Activated CD8-positive, alpha-beta memory T cell treated with anti-CD3 and anti-CD28 coated beads, Interleukin-2, amount 50 U/mL, for 1 hour (primary cell): Measurements from ENCODE around the gene C19orf44.
A peak's percentile ranks its signal among the peaks of the same experiment; 100 is the strongest.
"Not testable (repeated sequence)": the region's sequence is repeated elsewhere in the genome, so short reads cannot be mapped to it uniquely, and the experiment has no call there.

Source experiments
- DNase-seq: peaks from one replicate; pipeline ENCODE4 v3.0.0-alpha.2; 2020; ENCODE audit errors: extremely low read depth

The C19orf44 gene

GRCh38 chr19:16537111-16537510 lies 40.9 kb downstream of the C19orf44 start:
- no peak for DNase-seq

DNA sequence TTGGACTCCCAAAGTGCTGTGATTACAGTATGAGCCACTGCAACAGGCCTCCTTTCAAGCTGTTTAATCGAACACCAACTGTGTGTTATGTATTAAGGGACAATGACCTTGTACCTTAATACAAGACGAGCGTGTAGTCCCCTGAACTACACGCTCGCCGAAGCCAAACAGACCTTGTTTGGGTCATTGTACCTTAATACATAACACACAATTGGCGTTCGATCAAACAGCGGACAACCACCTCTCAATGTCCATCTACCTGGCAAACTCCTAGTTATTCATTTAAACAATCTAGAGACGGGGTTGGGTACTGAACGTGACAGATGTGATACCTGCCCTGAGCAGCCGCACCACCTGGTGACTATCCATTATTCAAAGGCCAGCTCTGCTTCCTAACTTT lies 44.8 kb downstream of the C19orf44 start:
- no peak for DNase-seq

- no peak for DNase-seq
Measured at GRCh38 chr19:16541526-16542044, 45.4 kb downstream of the C19orf44 start.

DNA sequence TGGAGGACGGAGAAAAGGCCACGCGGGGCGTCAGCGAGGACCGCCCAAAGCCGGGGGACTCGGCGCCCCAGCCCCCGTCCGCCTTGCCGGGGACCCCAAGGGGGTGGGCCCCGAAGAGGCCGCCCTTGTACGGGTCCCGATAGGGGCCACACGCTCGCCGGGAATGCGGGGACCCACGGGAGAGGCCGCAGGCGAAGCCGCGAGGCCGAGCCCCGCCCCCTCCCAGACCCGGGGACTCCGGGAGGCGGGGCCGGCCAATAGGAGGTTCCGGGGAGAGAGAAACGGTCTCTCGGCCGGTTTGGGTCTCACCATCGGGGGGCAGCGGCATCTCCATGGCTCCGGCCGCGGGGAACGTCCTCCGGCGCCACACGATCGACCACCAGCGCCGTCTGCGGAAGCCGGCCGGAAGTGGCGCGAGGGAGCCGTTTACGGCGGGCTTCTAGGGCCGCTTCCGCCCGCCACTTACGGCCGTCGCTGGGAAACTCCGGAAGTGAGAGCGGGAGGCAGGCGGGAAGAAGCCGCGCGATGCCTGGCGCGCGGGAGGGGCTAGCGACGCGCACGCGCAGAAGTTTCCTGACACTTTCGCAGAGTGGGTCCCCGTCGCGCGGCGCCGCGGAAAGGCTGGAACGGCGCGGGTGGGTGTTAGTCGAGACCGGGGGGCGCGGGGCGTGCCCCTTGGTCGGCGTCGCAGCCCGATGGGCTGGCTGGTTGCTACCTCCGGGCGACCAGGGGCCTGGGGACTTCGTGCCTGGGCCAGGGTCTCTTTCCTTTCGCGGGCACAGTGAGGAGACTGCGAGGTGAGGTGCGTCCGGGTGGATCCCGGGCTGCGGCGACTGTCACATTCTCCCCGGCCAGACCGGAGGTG lies 46.1 kb downstream of the C19orf44 start, which contains the start of gene CHERP:
TSS of gene CHERP (minus strand) at position 393 of the 865 bp plus-strand sequence. CDS start at position 334, 59 bp downstream.
- peak; percentile 81 for DNase-seq

- no peak for DNase-seq
Measured at GRCh38 chr19:16542910-16543472, 46.8 kb downstream of the C19orf44 start.

GRCh38 chr19:16543734-16544133 lies 47.5 kb downstream of the C19orf44 start:
- not testable (repeated sequence) for DNase-seq

DNA sequence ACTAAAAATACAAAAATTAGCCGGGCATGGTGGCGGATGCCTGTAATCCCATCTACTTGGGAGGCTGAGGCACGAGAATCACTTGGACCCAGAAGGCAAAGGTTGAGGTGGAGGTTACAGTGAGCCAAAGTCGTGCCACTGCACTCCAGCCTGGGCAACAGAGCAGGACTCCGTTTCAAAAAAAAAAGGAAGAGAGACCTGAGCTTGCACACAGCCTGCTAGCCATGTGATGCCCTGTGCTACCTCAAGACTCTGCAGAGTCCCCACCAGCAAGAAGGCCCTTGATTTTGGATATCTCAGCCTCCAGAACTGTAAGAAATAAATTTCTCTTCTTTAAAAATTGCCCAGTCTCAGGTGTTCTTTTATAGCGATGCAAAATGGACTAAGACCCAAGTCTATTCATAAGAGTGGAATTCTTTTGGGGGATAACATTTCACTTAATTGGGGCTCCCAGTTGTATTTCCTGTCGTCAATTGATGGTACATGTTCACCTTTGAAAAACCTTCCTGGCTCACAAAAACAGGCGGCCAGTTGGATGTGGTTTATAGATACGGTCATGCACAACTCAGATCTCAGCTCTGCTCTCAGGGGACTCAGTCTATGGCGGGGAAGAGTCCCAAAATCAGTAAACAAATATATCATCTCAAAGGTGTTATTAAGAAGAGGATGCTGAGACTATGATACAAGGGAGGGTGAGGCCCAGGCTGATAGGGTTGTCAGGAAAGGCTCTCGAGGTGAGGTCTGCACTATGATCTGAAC lies 48.5 kb downstream of the C19orf44 start:
- no peak for DNase-seq

DNA sequence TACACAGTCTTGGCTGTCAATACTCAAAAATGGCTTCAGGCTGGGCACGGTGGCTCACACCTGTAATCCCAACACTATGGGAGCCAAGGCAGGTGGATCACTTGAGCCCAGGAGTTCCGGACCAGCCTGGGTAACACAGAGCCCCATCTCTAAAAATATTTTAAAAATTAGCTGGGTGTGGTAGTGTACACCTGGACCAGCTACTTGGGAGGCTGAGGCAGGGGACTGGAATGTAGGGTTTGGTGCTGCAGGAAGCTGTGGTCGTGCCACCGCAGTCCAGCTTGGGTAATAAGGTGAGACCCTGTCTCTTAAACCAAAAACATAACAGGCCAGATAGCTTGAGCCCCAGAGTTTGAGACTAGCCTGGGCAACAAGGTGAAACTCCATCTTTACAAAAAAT lies 52.8 kb downstream of the C19orf44 start:
- DNase-seq: no peak

DNA sequence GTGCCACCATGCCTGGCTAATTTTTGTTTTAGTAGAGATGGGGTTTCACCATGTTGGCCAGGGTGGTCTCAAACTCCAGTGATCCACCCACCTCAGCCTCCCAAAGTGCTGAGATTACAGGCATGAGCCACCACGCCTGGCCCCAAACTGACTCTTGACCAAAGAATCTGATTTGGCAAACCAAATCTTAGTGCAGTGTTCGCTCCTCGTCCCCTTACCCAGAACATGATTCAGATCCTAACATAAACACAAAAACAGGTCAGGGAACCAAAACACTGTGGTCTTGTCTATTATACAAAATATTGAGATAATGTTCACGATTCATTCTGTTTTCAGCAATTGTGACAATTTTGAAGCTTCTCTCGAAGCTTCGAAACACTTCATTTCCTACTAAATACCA lies 55.7 kb downstream of the C19orf44 start:
- not testable (repeated sequence) for DNase-seq

GRCh38 chr19:16554776-16555175 lies 58.6 kb downstream of the C19orf44 start:
- no peak for DNase-seq

- DNase-seq: no peak
Measured at GRCh38 chr19:16559780-16560276, 63.6 kb downstream of the C19orf44 start.

GRCh38 chr19:16561382-16561781 lies 65.2 kb downstream of the C19orf44 start:
- DNase-seq: no peak

DNA sequence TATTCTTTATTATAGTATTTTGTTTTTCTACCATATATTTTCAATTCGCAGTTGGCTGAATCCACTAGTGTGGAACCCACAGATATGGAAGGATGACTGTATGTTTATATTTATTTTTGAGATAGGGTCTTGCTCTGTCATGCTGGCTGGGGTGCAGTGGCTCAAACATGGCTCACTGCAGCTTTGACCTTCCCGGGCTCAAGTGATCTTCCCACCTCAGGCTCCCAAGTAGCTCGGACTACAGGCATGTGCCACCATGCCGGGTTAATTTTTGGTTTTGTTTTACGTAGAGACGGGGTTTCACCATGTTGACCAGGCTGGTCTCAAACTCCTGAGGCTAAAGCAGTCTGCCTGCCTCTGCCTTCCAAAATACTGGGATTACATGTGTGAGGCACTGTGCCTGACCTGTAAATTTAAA lies 66.4 kb downstream of the C19orf44 start:
- no peak for DNase-seq

DNA sequence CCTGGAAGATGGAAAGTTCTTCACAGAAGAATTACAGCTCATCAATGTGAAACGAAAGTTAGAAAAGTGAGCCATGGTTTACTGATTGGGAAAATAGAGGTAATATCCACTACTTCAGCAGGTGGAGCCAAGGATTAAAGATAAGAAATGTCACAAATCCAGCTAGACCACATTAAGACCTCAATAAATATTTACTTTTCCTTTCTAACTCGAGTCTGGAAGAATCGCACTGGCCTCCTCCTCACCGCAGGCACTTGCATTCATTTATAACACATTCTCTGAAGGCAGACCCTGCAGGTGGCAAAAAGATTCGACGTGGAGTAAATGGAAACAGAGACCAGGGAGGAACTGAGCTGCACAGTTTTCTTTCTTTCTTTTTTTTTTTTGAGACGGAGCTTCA lies 68.6 kb downstream of the C19orf44 start:
- no peak for DNase-seq

DNA sequence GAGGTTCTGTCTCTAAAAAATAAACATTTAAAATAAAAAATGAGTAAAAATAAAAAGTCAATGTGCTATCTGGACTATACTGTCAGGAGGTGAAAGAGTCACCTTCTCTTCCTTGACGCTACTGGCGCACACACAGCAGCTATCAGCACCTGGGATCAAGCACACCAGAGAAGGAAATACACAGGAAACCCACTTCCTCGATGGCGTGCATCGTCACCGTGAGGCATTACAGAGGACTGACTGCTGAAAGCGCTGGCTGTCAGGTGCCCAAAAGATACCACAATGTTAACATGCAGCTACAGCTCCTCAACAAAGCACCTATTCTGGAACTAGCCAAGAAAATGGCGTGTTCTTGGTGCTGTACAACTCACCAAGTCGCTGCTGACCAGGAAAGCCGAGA lies 70.0 kb downstream of the C19orf44 start:
- peak; percentile 75 for DNase-seq

DNA sequence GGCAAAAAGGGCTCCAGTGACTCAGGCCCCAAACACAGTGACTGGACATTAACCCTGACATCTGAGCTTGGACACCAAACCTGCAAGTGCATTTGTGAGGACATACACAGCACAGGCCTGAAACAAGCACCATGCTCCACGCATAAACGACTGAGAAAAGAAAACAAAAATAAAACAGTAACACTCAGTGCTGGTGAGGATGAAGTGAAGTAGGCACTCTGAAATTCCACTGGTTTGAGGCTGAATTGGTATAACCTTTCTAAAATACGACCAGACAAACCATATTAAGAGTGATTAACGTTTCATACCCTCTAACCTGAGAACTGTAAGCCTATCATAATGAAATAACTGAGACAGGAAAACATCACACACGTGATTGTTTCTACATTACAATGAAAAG lies 70.5 kb downstream of the C19orf44 start:
- no peak for DNase-seq

DNA sequence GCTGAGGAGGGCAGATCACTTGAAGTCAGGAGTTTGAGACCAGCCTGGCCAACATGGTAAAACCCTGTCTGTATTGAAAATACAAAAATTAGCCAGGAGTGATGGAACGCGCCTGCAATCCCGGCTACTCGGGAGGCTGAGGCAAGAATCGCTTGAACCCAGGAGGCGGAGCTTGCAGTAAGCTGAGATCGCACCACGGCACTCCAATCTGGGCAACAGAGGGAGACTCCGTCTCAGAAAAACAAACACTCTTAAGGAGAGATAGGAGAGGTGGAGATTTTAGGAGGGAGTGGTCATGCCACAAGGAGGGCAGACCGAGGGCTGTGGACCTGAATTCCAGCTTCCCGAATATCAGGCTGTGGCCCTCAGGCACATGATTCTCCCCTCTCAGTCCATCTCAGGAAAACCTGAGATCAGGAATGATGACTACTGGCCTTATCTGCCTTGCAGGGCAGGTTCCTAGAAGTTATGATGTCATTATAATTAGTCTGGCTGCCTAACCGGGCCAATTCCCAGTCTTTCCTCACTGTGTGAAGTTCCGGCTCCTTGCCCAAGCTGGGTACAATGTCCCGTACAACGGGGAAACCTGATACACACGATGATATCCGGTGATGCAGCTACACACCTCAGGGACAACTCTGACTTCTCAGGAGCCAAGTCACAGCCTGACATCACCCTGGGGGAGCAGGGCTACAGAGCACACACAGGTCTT lies 73.6 kb downstream of the C19orf44 start:
- no peak for DNase-seq
